NT2/D1 (cell line): Measurements from ENCODE around the gene CLSTN2.

ENCODE experiments used
- SUZ12 ChIP-seq: IDR thresholded peaks from 2 replicates; pipeline ENCODE4 v1.6.1; 2011; ENCODE audit not compliant: insufficient read length, insufficient read depth; ENCODE audit errors: extremely low read depth
- YY1 ChIP-seq: IDR thresholded peaks from 2 replicates; pipeline ENCODE4 v1.6.1; 2011; ENCODE audit not compliant: insufficient read length, insufficient read depth
- ZNF274 ChIP-seq: IDR thresholded peaks from 2 replicates; pipeline ENCODE4 v1.6.1; 2011; ENCODE audit warnings: mild to moderate bottlenecking, low read depth, low read length

- no peak for TF ChIP-seq ZNF274
- no peak for TF ChIP-seq YY1
- no peak for TF ChIP-seq SUZ12
Observed at GRCh38 chr3:140165781-140166180, 230.8 kb downstream of the CLSTN2 start.
